CD4-positive, alpha-beta memory T cell (primary cell): ENCODE results near the gene OR6J1. TPM values are rescaled to one million over a fixed set of nuclear protein-coding genes. Genes with fewer than 3 reads are reported as not detected.
"Not testable (repeated sequence)": the region's sequence is repeated elsewhere in the genome, so short reads cannot be mapped to it uniquely, and the experiment has no call there.

Experiments
- CTCF ChIA-PET: fragments of 350-600 bp; sonication (Branson Sonifier 250); formaldehyde crosslinking; loops from one replicate; lab custom pipeline; 2021; ENCODE audit warnings: inconsistent platforms; ENCODE audit not compliant: partially characterized antibody; lab: Charles Lee
- POLR2A ChIA-PET: fragments of 350-600 bp; sonication (Branson Sonifier 250); formaldehyde crosslinking; loops from one replicate; lab custom pipeline; 2021; ENCODE audit not compliant: partially characterized antibody; lab: Charles Lee
- DNase-seq, 5 donors: peaks; one replicate each; pipeline versions ENCODE4 v3.0.0 to v3.0.0-alpha.2; 2020 to 2022; ENCODE audit warnings: mixed read lengths in 1 of 5
- H3K27ac ChIP-seq: one replicate; pipeline ENCODE4 v1.7.0; 2013; ENCODE audit warnings: low read depth, low read length
- H3K27me3 ChIP-seq: 2 replicates; pipeline ENCODE4 v1.7.0; 2013; ENCODE audit warnings: mild to moderate bottlenecking, low read length, moderate library complexity; ENCODE audit not compliant: insufficient read depth
- H3K36me3 ChIP-seq: 2 replicates; pipeline ENCODE4 v1.7.0; 2013; ENCODE audit warnings: mild to moderate bottlenecking, low read length, moderate library complexity; ENCODE audit not compliant: insufficient read depth
- H3K4me1 ChIP-seq: 2 replicates; pipeline ENCODE4 v1.7.0; 2013; ENCODE audit warnings: mild to moderate bottlenecking, low read length, moderate library complexity; ENCODE audit not compliant: insufficient read depth
- H3K4me3 ChIP-seq, 2 donors: one replicate each; pipeline ENCODE4 v1.7.0; 2013; ENCODE audit warnings: low read length in 2 of 2, mild to moderate bottlenecking in 1 of 2
- H3K9me3 ChIP-seq, 2 donors: one replicate each; pipeline ENCODE4 v1.7.0; 2013; ENCODE audit warnings: low read length in 2 of 2, control low read depth in 1 of 2; ENCODE audit not compliant: control insufficient read depth in 1 of 2
- H3K27ac Mint-ChIP-seq, 7 donors: one replicate each; pipeline ENCODE4 v1.8.0; 2020 to 2021; ENCODE audit warnings: mixed read lengths in 7 of 7, mild to moderate bottlenecking in 6 of 7, inconsistent platforms in 3 of 7, moderate library complexity in 3 of 7
- H3K27me3 Mint-ChIP-seq, 2 donors: one replicate each; pipeline ENCODE4 v1.8.0; 2020 to 2021; ENCODE audit warnings: mixed read lengths in 2 of 2
- H3K36me3 Mint-ChIP-seq, 2 donors: one replicate each; pipeline ENCODE4 v1.8.0; 2020 to 2021; ENCODE audit warnings: mixed read lengths in 2 of 2, inconsistent platforms in 1 of 2, mild to moderate bottlenecking in 1 of 2
- H3K4me1 Mint-ChIP-seq, 4 donors: one replicate each; pipeline ENCODE4 v1.8.0; 2020 to 2021; ENCODE audit warnings: mixed read lengths in 4 of 4, mild to moderate bottlenecking in 1 of 4
- H3K4me3 Mint-ChIP-seq, 8 donors: one replicate each; pipeline ENCODE4 v1.8.0; 2020 to 2021; ENCODE audit warnings: mixed read lengths in 8 of 8, mild to moderate bottlenecking in 7 of 8, moderate library complexity in 6 of 8, inconsistent platforms in 3 of 8
- H3K9me3 Mint-ChIP-seq, 8 donors: one replicate each; pipeline ENCODE4 v1.8.0; 2020 to 2021; ENCODE audit warnings: mixed read lengths in 8 of 8, mild to moderate bottlenecking in 5 of 8, inconsistent platforms in 3 of 8, moderate library complexity in 1 of 8
- intact Hi-C: fragments of 100-400 bp; cut with micrococcal nuclease; formaldehyde crosslinking; loops from one replicate; pipeline ENCODE4 v1.15.1; 2023
- polyA plus RNA-seq, 2 donors: library from polyadenylated mRNA; unstranded; fragments of 300-500 nt; fragmentation: Illumina TruSeq; gene quantifications; one replicate each; pipeline ENCODE4 v1.2.3, GENCODE V29; 2021
- total RNA-seq, 2 experiments: library from RNA; stranded (reverse); gene quantifications; one replicate each; pipeline ENCODE4 v1.2.3, GENCODE V29; 2021

The OR6J1 gene
- total and polyA plus RNA-seq, 4 experiments from 2014 or later = not detected

DNA sequence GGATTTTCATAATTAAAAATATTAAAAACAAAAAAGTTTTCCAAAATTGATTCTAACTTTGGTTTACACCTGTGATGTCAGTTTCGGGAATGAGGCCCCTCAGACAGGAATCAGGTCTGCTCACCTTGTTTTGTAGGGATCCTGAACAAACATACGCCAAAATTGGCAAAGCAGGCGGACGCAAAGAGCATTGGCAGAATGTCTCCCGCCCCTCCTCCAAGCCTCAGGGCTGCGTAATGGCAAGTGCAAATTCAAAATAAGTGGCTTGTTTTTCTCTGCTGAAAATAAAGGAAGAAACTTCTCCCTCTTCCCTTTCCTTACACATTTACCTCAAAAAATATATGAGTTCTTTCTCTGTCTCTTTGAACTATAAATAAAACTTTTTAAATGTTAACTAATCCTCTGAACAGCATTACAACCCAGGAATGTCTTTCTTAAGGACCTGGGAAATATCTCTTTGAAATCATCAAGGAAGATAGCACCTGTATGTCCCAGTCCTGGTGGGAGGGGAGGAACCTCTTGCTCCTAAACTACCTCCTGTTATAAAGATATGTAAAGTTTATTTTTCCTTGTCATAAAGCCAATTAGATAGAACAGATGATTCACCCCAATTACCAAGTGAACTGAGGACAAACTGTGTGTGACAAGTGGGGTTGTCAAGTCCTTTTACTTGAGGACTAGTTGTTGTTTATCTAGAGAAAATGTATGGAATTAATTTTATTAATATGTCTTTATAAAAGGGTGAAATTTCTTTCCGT lies 16.5 kb downstream of the OR6J1 start:
- POLR2A ChIA-PET = no interaction called here
- peaks cover 7 to 8% of the 10 kb centered on the region in 2 donors for H3K27me3 Mint-ChIP-seq
- CTCF ChIA-PET = no interaction called here
- H3K27me3 ChIP-seq = no peaks in the 10 kb centered on the region
- peaks cover 0 to 24% (median 14%) of the 10 kb centered on the region in 8 donors for H3K9me3 Mint-ChIP-seq
- intact Hi-C loops = no loop called here
- no peak overlapping the region for H3K4me3 ChIP-seq
- no peak for DNase-seq
- no peaks in the 10 kb centered on the region for H3K9me3 ChIP-seq
- no peak overlapping the region for H3K27ac ChIP-seq
- H3K36me3 ChIP-seq = no peaks in the 10 kb centered on the region
- no peak overlapping the region for H3K27ac Mint-ChIP-seq
- peaks cover 1 to 8% of the 10 kb centered on the region in 2 donors for H3K36me3 Mint-ChIP-seq
- no peaks in the 10 kb centered on the region for H3K4me1 Mint-ChIP-seq
- H3K4me1 ChIP-seq = no peaks in the 10 kb centered on the region
- no peak overlapping the region for H3K4me3 Mint-ChIP-seq

- Histone ChIP-seq H3K36me3 (no peaks in the 10 kb centered on the region), H3K27ac (no peak overlapping the region), H3K4me1 (no peaks in the 10 kb centered on the region), H3K9me3 (no peaks in the 10 kb centered on the region), H3K27me3 (no peaks in the 10 kb centered on the region), H3K4me3 (no peak overlapping the region)
- Mint-ChIP-seq H3K9me3 (peaks cover 0 to 21% (median 10%) of the 10 kb centered on the region in 8 donors), H3K27me3 (peaks cover 7 to 8% of the 10 kb centered on the region in 2 donors), H3K27ac (no peak overlapping the region), H3K4me1 (no peaks in the 10 kb centered on the region), H3K36me3 (peaks cover 1 to 6% of the 10 kb centered on the region in 2 donors), H3K4me3 (no peak overlapping the region)
- ChIA-PET CTCF (no interaction called here), POLR2A (no interaction called here)
- intact Hi-C loops = no loop called here
- DNase-seq = no peak
These were observed 17.6 kb downstream of the OR6J1 start for GRCh38 chr14:22626590-22626989.

DNA sequence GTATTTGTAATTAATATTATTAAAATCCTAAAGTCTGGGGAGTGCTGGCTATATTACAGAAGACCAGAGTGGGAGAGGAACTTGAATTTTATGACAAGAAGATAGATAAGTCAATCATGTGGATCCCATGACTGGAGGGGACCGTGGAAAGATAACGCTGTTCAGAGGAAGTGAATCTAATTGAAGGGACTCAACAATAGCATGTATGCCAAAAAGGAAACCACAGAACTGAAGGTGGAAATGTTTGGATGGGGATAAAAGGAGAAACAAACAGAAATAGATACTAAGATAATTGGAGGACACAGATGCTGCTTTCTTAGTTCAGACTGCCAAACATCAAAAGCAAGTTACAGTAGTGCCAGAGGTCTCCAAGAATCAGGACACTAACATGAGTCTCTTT lies 21.1 kb downstream of the OR6J1 start:
- Histone ChIP-seq H3K4me1 (no peaks in the 10 kb centered on the region), H3K36me3 (no peaks in the 10 kb centered on the region), H3K27ac (no peak overlapping the region), H3K9me3 (no peaks in the 10 kb centered on the region), H3K27me3 (no peaks in the 10 kb centered on the region), H3K4me3 (no peak overlapping the region)
- POLR2A ChIA-PET = no interaction called here
- DNase-seq = no peak
- Mint-ChIP-seq H3K4me1 (no peaks in the 10 kb centered on the region), H3K4me3 (no peak overlapping the region), H3K9me3 (no peaks in the 10 kb centered on the region), H3K27ac (no peak overlapping the region), H3K27me3 (peaks cover 3 to 8% of the 10 kb centered on the region in 2 donors), H3K36me3 (peaks cover 0 to 4% of the 10 kb centered on the region in 2 donors)
- intact Hi-C loops = no loop called here
- CTCF ChIA-PET = no interaction called here

- Histone ChIP-seq H3K27ac (no peak overlapping the region), H3K27me3 (no peaks in the 10 kb centered on the region), H3K4me3 (no peak overlapping the region), H3K9me3 (no peaks in the 10 kb centered on the region), H3K4me1 (no peaks in the 10 kb centered on the region), H3K36me3 (no peaks in the 10 kb centered on the region)
- DNase-seq = no peak
- Mint-ChIP-seq H3K36me3 (peaks cover 0 to 4% of the 10 kb centered on the region in 2 donors), H3K27ac (no peak overlapping the region), H3K4me1 (no peaks in the 10 kb centered on the region), H3K4me3 (no peak overlapping the region), H3K27me3 (peaks cover 3 to 8% of the 10 kb centered on the region in 2 donors), H3K9me3 (no peaks in the 10 kb centered on the region)
- intact Hi-C loops = no loop called here
- ChIA-PET CTCF (no interaction called here), POLR2A (no interaction called here)
These were observed 21.9 kb downstream of the OR6J1 start for GRCh38 chr14:22622255-22622654.

- CTCF ChIA-PET, H3K9me3 ChIP-seq, DNase-seq, intact Hi-C loops, H3K36me3 ChIP-seq, H3K4me1 Mint-ChIP-seq, H3K4me3 Mint-ChIP-seq, H3K27me3 Mint-ChIP-seq, H3K4me3 ChIP-seq, H3K27ac Mint-ChIP-seq, H3K27me3 ChIP-seq, H3K4me1 ChIP-seq, H3K27ac ChIP-seq, H3K9me3 Mint-ChIP-seq, POLR2A ChIA-PET: not testable (repeated sequence)
- H3K36me3 Mint-ChIP-seq = peaks cover 14 to 20% of the 10 kb centered on the region in 2 donors
These were observed 28.4 kb downstream of the OR6J1 start for GRCh38 chr14:22615765-22616164.

DNA sequence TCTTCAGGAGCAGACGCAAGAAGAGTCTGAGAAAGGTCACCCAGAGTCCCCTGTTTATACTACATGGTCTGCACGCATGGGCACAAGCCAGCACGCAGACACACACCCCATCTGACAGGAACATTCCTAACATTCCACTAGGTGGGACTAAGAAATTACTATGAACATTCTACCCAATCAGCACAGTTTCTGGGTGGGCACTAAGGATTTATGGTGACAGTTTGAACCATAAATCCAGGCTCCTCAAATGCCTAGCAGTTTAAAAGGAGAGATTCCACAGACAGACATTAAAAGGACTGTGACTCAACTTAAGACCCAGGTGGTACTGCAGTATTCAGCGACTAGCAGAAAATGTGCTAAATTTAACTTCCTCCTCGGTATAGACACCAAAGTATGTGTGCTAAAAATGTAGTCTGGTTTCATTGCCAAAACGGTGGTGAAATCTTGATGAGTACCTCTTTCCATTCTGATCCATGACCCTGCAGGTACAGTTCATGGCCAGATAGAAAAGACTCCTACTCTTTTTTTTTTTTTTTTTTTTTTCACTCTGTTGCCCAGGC lies 29.8 kb downstream of the OR6J1 start:
- Mint-ChIP-seq H3K9me3 (peaks cover 0 to 2% (median 0%) of the 10 kb centered on the region in 8 donors), H3K27me3 (no peaks in the 10 kb centered on the region), H3K4me3 (no peak overlapping the region), H3K27ac (peak overlapping the region in 2 of 7 donors; percentile 6 to 14), H3K4me1 (no peaks in the 10 kb centered on the region), H3K36me3 (peaks cover 25 to 32% of the 10 kb centered on the region in 2 donors)
- Histone ChIP-seq H3K36me3 (peaks cover 18% of the 10 kb centered on the region), H3K4me3 (no peak overlapping the region), H3K27me3 (no peaks in the 10 kb centered on the region), H3K4me1 (no peaks in the 10 kb centered on the region), H3K27ac (no peak overlapping the region), H3K9me3 (no peaks in the 10 kb centered on the region)
- DNase-seq = no peak
- ChIA-PET POLR2A (no interaction called here), CTCF (interaction anchor here (1.3 kb wide), 1 partner anchor 16 kb away, joined by 3 read pairs; the partner anchor contains the start of gene ABHD4)
- intact Hi-C loops = no loop called here

GRCh38 chr14:22613736-22614239 lies 30.4 kb downstream of the OR6J1 start:
- DNase-seq = no peak
- H3K4me3 ChIP-seq = no peak overlapping the region
- no peaks in the 10 kb centered on the region for H3K27me3 ChIP-seq
- ChIA-PET CTCF (interaction anchor here (1.3 kb wide), 1 partner anchor 15 kb away, joined by 3 read pairs; the partner anchor contains the start of gene ABHD4), POLR2A (no interaction called here)
- H3K4me1 ChIP-seq = no peaks in the 10 kb centered on the region
- H3K27me3 Mint-ChIP-seq = no peaks in the 10 kb centered on the region
- H3K36me3 Mint-ChIP-seq = peaks cover 26 to 34% of the 10 kb centered on the region in 2 donors
- peak overlapping the region in 2 of 7 donors; percentile 6 to 14 for H3K27ac Mint-ChIP-seq
- intact Hi-C loops = no loop called here
- H3K27ac ChIP-seq = no peak overlapping the region
- no peaks in the 10 kb centered on the region for H3K4me1 Mint-ChIP-seq
- H3K9me3 ChIP-seq = no peaks in the 10 kb centered on the region
- no peak overlapping the region for H3K4me3 Mint-ChIP-seq
- H3K36me3 ChIP-seq = peaks cover 19% of the 10 kb centered on the region
- H3K9me3 Mint-ChIP-seq = peaks cover 0 to 2% (median 0%) of the 10 kb centered on the region in 8 donors
